K562 (cell line): ENCODE results near the gene RPTOR. TPM values are rescaled to one million over a fixed set of nuclear protein-coding genes. Genes with fewer than 3 reads are reported as not detected.
A peak's percentile ranks its signal among the peaks of the same experiment; 100 is the strongest.

ENCODE experiments used
- ATAC-seq: fragments of 200-7000 bp; cut with Tn5 transposase; 3 replicates; pipeline ENCODE4 v1.9.1; 2020; ENCODE audit warnings: moderate library complexity
- BruUV-seq: library from RNA; stranded (reverse); fragments of 400-500 nt; replicated peaks from 2 replicates; lab custom pipeline; 2021; lab: Mats Ljungman, UMichigan
- CTCF ChIA-PET: fragments of 300-600 bp; formaldehyde crosslinking; extraction: SDS; loops from one replicate; lab custom pipeline; 2021; ENCODE audit warnings: low intra/inter-chr PET ratio; lab: Yijun Ruan, JAX
- POLR2A ChIA-PET: fragments of 300-600, 350-650 bp; sonication (Branson Sonifier 250); formaldehyde crosslinking; extraction: SDS; loops from one replicate; lab custom pipeline; 2021; ENCODE audit warnings: antibody characterized with exemption, inconsistent platforms; lab: Yijun Ruan, JAX
- DNase-seq, 4 experiments: peaks; one replicate each; pipeline versions ENCODE4 v3.0.0 to v3.0.0-alpha.2; 2011 to 2018; ENCODE audit warnings: low spot score in 3 of 4, mixed read lengths in 3 of 4; ENCODE audit errors: extremely low read depth in 1 of 4
- FAIRE-seq: peaks from 2 replicates; lab custom pipeline; 2011; peaks lifted over from hg19 to GRCh38; lab: Jason Lieb, UNC
- H2AFZ ChIP-seq: 2 replicates; pipeline ENCODE4 v1.6.0; 2011; ENCODE audit warnings: low read depth, low read length, control low read depth, inconsistent platforms
- H3K27ac ChIP-seq: fragments of 200-600 bp; 3 replicates; pipeline ENCODE4 v1.8.0; 2011; ENCODE audit warnings: low read depth, mild to moderate bottlenecking, control low read depth, inconsistent platforms, low read length, moderate library complexity, mixed read lengths; ENCODE audit errors: extremely low read depth
- H3K27me3 ChIP-seq, 2 experiments: fragments of 300-600 bp in 1 of 2; 2 replicates in 1 of 2; 3 replicates in 1 of 2; pipeline versions ENCODE4 v1.6.0 to v1.8.0; 2011; ENCODE audit warnings: inconsistent platforms in 2 of 2, low read length in 2 of 2, mild to moderate bottlenecking in 1 of 2, mixed read lengths in 1 of 2, moderate library complexity in 1 of 2; ENCODE audit not compliant: control insufficient read depth in 2 of 2, insufficient read depth in 2 of 2
- H3K36me3 ChIP-seq: fragments of 300-600 bp; 3 replicates; pipeline ENCODE4 v1.8.0; 2011; ENCODE audit warnings: mild to moderate bottlenecking, low read length, inconsistent platforms; ENCODE audit not compliant: control insufficient read depth, insufficient read depth
- H3K4me1 ChIP-seq, 2 experiments: fragments of 200-600 bp in 1 of 2; replicated peaks in 1 of 2; 2 replicates in 1 of 2; 3 replicates in 1 of 2; pipeline versions ENCODE4 v1.5.1 to v1.8.0; 2011; ENCODE audit warnings: inconsistent platforms in 2 of 2, low read length in 2 of 2, mild to moderate bottlenecking in 1 of 2, mixed read lengths in 1 of 2, moderate library complexity in 1 of 2; ENCODE audit not compliant: control insufficient read depth in 2 of 2, insufficient read depth in 2 of 2
- H3K4me2 ChIP-seq: 2 replicates; pipeline ENCODE4 v1.6.1; 2011; ENCODE audit warnings: low read length, control low read depth, inconsistent platforms, mixed read lengths; ENCODE audit not compliant: insufficient read depth
- H3K4me3 ChIP-seq: fragments of 200-600 bp; sonication (generic), shearing (Covaris generic); 2 replicates; pipeline ENCODE4 v1.5.1; 2016; ENCODE audit warnings: control low read depth, inconsistent platforms
- H3K79me2 ChIP-seq: fragments of 200-600 bp; 3 replicates; pipeline ENCODE4 v1.8.0; 2011; ENCODE audit warnings: low read length, inconsistent platforms; ENCODE audit not compliant: control insufficient read depth, insufficient read depth
- H3K9ac ChIP-seq, 2 experiments: 2 replicates each; pipeline versions ENCODE4 v1.6.0 to v1.6.1; 2011; ENCODE audit warnings: low read depth in 2 of 2, low read length in 2 of 2, control low read depth in 1 of 2, inconsistent platforms in 1 of 2, mild to moderate bottlenecking in 1 of 2, mixed read lengths in 1 of 2; ENCODE audit not compliant: insufficient read depth in 1 of 2
- H3K9me1 ChIP-seq: one replicate; pipeline ENCODE4 v1.6.0; 2011; ENCODE audit warnings: inconsistent platforms, mild to moderate bottlenecking, low read length, moderate library complexity; ENCODE audit not compliant: control insufficient read depth, insufficient read depth
- H3K9me3 ChIP-seq: replicated peaks from 2 replicates; pipeline ENCODE4 v1.5.1; 2011; ENCODE audit warnings: low read depth, low read length, inconsistent platforms; ENCODE audit not compliant: control insufficient read depth, insufficient read depth
- H4K20me1 ChIP-seq: replicated peaks from 2 replicates; pipeline ENCODE4 v1.6.1; 2011; ENCODE audit warnings: low read length, inconsistent platforms, mixed read lengths; ENCODE audit not compliant: control insufficient read depth, insufficient read depth
- BRF1 ChIP-seq: IDR thresholded peaks from 3 replicates; pipeline ENCODE4 v1.6.1; 2011; ENCODE audit warnings: borderline replicate concordance, mild to moderate bottlenecking; ENCODE audit not compliant: insufficient read length; ENCODE audit errors: extremely low read depth
- CBX5 ChIP-seq: IDR thresholded peaks from 2 replicates; pipeline ENCODE4 v1.6.1; 2014; ENCODE audit warnings: low read depth, borderline replicate concordance
- GTF2F1 ChIP-seq: IDR thresholded peaks from 2 replicates; pipeline ENCODE4 v1.6.1; 2011; ENCODE audit warnings: low read depth, low read length, improper control_type of control experiment
- IRF2 ChIP-seq: sonication (generic); formaldehyde crosslinking; IDR thresholded peaks from 2 replicates; pipeline ENCODE4 v1.8.1; 2022; ENCODE audit warnings: mild to moderate bottlenecking, missing genetic modification reagents
- MAFK ChIP-seq: IDR thresholded peaks from 2 replicates; pipeline ENCODE4 v1.6.1; 2011; ENCODE audit warnings: low read length, improper control_type of control experiment
- SMARCC2 ChIP-seq: fragments of 450-650 bp; IDR thresholded peaks from 2 replicates; pipeline ENCODE4 v1.6.1; 2017; ENCODE audit warnings: antibody characterized with exemption, moderate library complexity, mild to moderate bottlenecking, low read depth
- SUPT5H ChIP-seq: fragments of 450-650 bp; IDR thresholded peaks from 2 replicates; pipeline ENCODE4 v1.6.1; 2016
- WHSC1 ChIP-seq: IDR thresholded peaks from one replicate; pipeline ENCODE4 v1.6.1; 2012; ENCODE audit warnings: low read length, control low read depth, inconsistent platforms
- ZNF134 ChIP-seq: fragments of 250-450 bp; sonication (Bioruptor Pico); conservative IDR thresholded peaks from 2 replicates; pipeline ENCODE4 v1.4.0; 2020
- WGBS: fragments of 100-300 bp; shearing (Covaris generic); methylation state at CpG from one replicate; pipeline ENCODE4 v1.1.6; 2016; ENCODE audit warnings: low coverage, mixed read lengths; ENCODE audit not compliant: insufficient coverage; ENCODE audit errors: missing lambda C conversion rate; 5-methylcytosine and 5-hydroxymethylcytosine counted together
- in situ Hi-C: fragments of 300-500 bp; cut with MboI; formaldehyde crosslinking; loops from 4 replicates; pipeline ENCODE4 v1.15.0; 2018; ENCODE audit warnings: inconsistent platforms, mixed read lengths
- intact Hi-C: fragments of 100-400 bp; cut with micrococcal nuclease; formaldehyde crosslinking; loops from 2 replicates; pipeline ENCODE4 v1.14.2; 2022
- polyA plus RNA-seq, 8 experiments: library from polyadenylated mRNA; depleted of rRNA in 4 of 8; stranded (reverse) in 5 of 8; unstranded in 3 of 8; fragments of >200 nt; fragmentation: Nextera tagmentation in 2 of 8; fragmentation: Illumina TruSeq in 1 of 8; extraction: Ambion mirVana in 2 of 8; extraction: Trizol in 1 of 8; gene quantifications; 2 replicates each; pipeline versions ENCODE4 v1.2.1 to v1.2.3, GENCODE V29; 2011 to 2014; ENCODE audit warnings: inconsistent platforms in 1 of 8, missing spikeins in 1 of 8
- total RNA-seq, 7 experiments: library from RNA; depleted of rRNA in 6 of 7; stranded (reverse); fragments of >200 nt in 6 of 7; fragmentation: Illumina TruSeq in 2 of 7; extraction: Trizol in 2 of 7; gene quantifications; 2 replicates each; pipeline versions ENCODE4 v1.2.1 to v1.2.3, GENCODE V29; 2011 to 2021; ENCODE audit warnings: low replicate concordance in 1 of 7
- TF ChIP-seq, protein P1 (sequence below): fragments of 450-650 bp; conservative IDR thresholded peaks from 2 replicates; pipeline ENCODE4 v1.6.1; 2016; ENCODE audit warnings: missing genetic modification characterization, low read depth, mild to moderate bottlenecking, control low read depth, missing compliant biosample characterization
- TF ChIP-seq, protein P2 (sequence below): sonication (generic); formaldehyde crosslinking; IDR thresholded peaks from 2 replicates; pipeline ENCODE4 v1.8.0; 2022; ENCODE audit warnings: mild to moderate bottlenecking, missing genetic modification reagents, borderline replicate concordance

The RPTOR gene
- total and polyA plus RNA-seq, 9 of the 15 experiments (the other 6 are each of a cell fraction or from before 2014, with no cell fraction given) = 0.24 to 54.1 (median 10.2) TPM

DNA sequence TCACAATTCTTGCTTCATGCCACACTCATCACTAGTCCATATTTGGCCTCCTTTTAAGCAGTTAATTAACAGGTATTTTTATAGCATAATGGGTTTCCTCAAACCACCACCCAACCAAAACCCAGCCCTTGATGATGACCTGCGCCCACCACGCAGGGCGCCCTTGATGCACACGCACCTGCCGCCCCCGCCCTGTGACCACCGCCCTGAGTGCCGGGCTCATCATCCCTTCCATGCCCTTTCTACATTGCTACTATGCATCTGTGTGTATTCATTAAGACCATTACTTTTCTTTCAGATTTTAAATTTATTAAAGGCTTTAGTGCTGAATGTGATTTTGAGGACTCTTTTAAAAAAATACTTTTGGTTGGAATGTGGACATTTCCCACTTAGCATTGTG, 242.2 kb downstream of the RPTOR start (continued):
- TF ChIP-seq CBX5 (no peak), IRF2 (CRISPR knock-in tag) (no peak), WHSC1 (no peak), SUPT5H (no peak), BRF1 (no peak), ZNF134 (CRISPR knock-in tag) (no peak)
- TF ChIP-seq, protein P1, sequence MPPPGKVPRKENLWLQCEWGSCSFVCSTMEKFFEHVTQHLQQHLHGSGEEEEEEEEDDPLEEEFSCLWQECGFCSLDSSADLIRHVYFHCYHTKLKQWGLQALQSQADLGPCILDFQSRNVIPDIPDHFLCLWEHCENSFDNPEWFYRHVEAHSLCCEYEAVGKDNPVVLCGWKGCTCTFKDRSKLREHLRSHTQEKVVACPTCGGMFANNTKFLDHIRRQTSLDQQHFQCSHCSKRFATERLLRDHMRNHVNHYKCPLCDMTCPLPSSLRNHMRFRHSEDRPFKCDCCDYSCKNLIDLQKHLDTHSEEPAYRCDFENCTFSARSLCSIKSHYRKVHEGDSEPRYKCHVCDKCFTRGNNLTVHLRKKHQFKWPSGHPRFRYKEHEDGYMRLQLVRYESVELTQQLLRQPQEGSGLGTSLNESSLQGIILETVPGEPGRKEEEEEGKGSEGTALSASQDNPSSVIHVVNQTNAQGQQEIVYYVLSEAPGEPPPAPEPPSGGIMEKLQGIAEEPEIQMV (tag) = no peak

DNA sequence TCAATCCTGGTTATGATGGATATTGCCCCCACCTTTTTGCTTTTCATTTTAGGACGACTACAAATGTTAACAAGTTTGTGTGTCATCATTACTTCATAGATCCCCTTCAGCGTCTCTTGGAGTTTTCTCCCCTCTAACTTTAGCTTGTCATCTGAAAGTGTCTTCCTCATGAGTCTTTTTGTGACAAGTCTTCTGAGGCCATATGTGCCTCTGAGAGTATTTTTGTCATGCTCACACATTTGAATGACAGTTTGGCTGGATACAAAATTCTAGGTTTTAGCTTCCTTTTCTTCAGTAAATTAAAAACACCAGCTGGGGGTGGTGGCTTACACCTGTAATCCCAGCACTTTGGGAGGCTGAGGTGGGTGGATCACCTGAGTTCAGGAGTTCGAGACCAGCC, 243.2 kb downstream of the RPTOR start:
- H3K36me3 ChIP-seq = peaks cover 6% of the 10 kb centered on the region; the same call in 2 of the 3 replicates
- H3K4me1 ChIP-seq = peaks cover 4 to 17% of the 10 kb centered on the region in 2 experiments; a peak in 4 of 5 replicates
- no peak for ATAC-seq
- CTCF ChIA-PET = no interaction called here
- WGBS = 88% methylated on average over 3 of the region's 3 CpGs
- H3K27ac ChIP-seq = no peak overlapping the region
- H4K20me1 ChIP-seq = no peaks in the 10 kb centered on the region
- no peaks in the 10 kb centered on the region for H3K27me3 ChIP-seq
- H2AFZ ChIP-seq = no peak overlapping the region
- H3K79me2 ChIP-seq = peaks cover 4% of the 10 kb centered on the region; the same call in 1 of the 3 replicates
- no TSS peak for BruUV-seq
- peak; percentile 69 for FAIRE-seq
- in situ Hi-C loops = no loop called here
- DNase-seq = no peak
- H3K4me2 ChIP-seq = no peak overlapping the region
- H3K9ac ChIP-seq = no peak overlapping the region
- H3K9me1 ChIP-seq = peaks cover 6% of the 10 kb centered on the region
- no peaks in the 10 kb centered on the region for H3K9me3 ChIP-seq
- TF ChIP-seq GTF2F1 (no peak), SMARCC2 (no peak), MAFK (no peak)
- TF ChIP-seq, protein P2, sequence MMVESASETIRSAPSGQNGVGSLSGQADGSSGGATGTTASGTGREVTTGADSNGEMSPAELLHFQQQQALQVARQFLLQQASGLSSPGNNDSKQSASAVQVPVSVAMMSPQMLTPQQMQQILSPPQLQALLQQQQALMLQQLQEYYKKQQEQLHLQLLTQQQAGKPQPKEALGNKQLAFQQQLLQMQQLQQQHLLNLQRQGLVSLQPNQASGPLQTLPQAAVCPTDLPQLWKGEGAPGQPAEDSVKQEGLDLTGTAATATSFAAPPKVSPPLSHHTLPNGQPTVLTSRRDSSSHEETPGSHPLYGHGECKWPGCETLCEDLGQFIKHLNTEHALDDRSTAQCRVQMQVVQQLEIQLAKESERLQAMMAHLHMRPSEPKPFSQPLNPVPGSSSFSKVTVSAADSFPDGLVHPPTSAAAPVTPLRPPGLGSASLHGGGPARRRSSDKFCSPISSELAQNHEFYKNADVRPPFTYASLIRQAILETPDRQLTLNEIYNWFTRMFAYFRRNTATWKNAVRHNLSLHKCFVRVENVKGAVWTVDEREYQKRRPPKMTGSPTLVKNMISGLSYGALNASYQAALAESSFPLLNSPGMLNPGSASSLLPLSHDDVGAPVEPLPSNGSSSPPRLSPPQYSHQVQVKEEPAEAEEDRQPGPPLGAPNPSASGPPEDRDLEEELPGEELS (CRISPR knock-in tag) = no peak
- TF ChIP-seq, all 486 proteins: peak for 0
- intact Hi-C loops = no loop called here
- no peak overlapping the region for H3K4me3 ChIP-seq
- POLR2A ChIA-PET = no interaction called here
